Colonic mucosa (tissue), 4 donors: ENCODE data around the gene LLGL1. TPM values are rescaled to one million over a fixed set of nuclear protein-coding genes. Genes with fewer than 3 reads are reported as not detected.

Source experiments
- DNase-seq: peaks from one replicate; pipeline ENCODE4 v3.0.0-alpha.2; 2020
- H3K27ac ChIP-seq: fragments of 200-600 bp; one replicate; pipeline ENCODE4 v1.8.0; 2021
- H3K27me3 ChIP-seq: fragments of 200-600 bp; one replicate; pipeline ENCODE4 v1.8.0; 2021
- H3K36me3 ChIP-seq: fragments of 200-600 bp; one replicate; pipeline ENCODE4 v1.8.0; 2021
- H3K4me1 ChIP-seq: fragments of 200-600 bp; one replicate; pipeline ENCODE4 v1.8.0; 2021; ENCODE audit warnings: mild to moderate bottlenecking
- H3K4me3 ChIP-seq: fragments of 200-600 bp; one replicate; pipeline ENCODE4 v1.8.0; 2021
- H3K9ac ChIP-seq, 2 donors: one replicate each; pipeline ENCODE4 v1.7.0; 2013; ENCODE audit warnings: control low read depth in 2 of 2, low read depth in 2 of 2, low read length in 2 of 2
- H3K9me3 ChIP-seq: fragments of 200-600 bp; one replicate; pipeline ENCODE4 v1.8.0; 2021
- intact Hi-C: fragments of 100-400 bp; cut with DNase I; formaldehyde crosslinking; loops from one replicate; pipeline ENCODE4 v1.14.1; 2022
- total RNA-seq, 2 donors: library from RNA; stranded (reverse); fragmentation: NEBNext Ultra II Directional in 1 of 2; extraction: Animal tissue kit (Norgen Biotek cat#: 25700) in 1 of 2; gene quantifications; one replicate each; pipeline ENCODE4 v1.2.1, GENCODE V29; 2021
- TF ChIP-seq, protein P1 (sequence below): fragments of 200-600 bp; IDR thresholded peaks from one replicate; pipeline ENCODE4 v1.8.0; 2022; ENCODE audit warnings: antibody characterized with exemption, mild to moderate bottlenecking
- donor health status: healthy.
- donor health status: DM: no; HTN: no; CAD: no.
- donor health status: DM: no; HTN: no; CAD: no.

The LLGL1 gene
- total RNA-seq, 2 donors from 2014 or later = 7.8 to 13.1 TPM

DNA sequence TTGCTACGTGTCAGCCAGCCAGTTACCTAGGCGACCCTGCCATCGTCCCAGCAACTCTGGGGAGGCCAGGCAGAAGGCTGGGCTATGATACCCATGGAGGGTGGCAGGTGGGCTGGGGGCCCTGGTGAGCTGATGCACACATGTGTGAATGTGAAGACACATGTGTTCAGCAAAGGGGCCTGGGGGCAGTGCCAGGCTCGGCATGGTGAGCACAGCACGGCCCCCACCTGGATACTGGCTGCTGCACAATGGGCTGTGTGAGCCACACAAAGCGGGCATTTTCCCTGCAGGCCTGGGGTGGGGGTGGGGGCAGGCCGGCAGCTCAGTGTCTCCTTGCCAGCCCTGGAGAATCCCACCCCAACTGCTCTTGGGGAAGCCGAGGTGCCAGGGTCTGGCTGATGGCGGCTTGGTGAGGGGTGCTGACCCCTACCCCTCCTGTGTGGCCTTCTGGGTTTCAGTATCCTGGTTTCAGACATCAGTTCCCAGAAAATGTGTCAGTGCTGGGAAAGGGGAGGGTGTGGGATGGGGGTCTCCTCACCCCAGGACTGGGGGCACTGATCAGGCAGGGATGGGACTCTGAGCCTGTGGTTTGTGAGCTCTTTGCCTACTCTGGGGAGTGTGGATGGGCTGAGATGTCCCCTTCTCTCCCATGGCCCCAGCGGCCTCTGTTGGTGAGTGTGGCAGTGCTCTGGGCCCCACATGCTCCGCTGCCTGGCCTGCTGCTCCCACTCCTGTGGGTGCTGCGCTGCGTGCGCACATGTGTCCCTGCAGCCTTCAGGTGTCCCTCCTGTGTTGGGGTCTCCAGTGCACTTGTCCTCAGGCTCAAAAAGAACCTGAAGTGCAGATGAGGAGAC is 5.1 kb downstream of the LLGL1 start:
- no peak overlapping the region for H3K27ac ChIP-seq
- H3K9me3 ChIP-seq = no peaks in the 10 kb centered on the region
- intact Hi-C loops = no loop called here
- no peaks in the 10 kb centered on the region for H3K27me3 ChIP-seq
- no peak for DNase-seq
- no peak overlapping the region for H3K4me3 ChIP-seq
- TF ChIP-seq, protein P1, sequence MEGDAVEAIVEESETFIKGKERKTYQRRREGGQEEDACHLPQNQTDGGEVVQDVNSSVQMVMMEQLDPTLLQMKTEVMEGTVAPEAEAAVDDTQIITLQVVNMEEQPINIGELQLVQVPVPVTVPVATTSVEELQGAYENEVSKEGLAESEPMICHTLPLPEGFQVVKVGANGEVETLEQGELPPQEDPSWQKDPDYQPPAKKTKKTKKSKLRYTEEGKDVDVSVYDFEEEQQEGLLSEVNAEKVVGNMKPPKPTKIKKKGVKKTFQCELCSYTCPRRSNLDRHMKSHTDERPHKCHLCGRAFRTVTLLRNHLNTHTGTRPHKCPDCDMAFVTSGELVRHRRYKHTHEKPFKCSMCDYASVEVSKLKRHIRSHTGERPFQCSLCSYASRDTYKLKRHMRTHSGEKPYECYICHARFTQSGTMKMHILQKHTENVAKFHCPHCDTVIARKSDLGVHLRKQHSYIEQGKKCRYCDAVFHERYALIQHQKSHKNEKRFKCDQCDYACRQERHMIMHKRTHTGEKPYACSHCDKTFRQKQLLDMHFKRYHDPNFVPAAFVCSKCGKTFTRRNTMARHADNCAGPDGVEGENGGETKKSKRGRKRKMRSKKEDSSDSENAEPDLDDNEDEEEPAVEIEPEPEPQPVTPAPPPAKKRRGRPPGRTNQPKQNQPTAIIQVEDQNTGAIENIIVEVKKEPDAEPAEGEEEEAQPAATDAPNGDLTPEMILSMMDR = no peak
- peaks cover 3% of the 10 kb centered on the region for H3K4me1 ChIP-seq
- no peak overlapping the region for H3K9ac ChIP-seq
- H3K36me3 ChIP-seq = no peaks in the 10 kb centered on the region

DNA sequence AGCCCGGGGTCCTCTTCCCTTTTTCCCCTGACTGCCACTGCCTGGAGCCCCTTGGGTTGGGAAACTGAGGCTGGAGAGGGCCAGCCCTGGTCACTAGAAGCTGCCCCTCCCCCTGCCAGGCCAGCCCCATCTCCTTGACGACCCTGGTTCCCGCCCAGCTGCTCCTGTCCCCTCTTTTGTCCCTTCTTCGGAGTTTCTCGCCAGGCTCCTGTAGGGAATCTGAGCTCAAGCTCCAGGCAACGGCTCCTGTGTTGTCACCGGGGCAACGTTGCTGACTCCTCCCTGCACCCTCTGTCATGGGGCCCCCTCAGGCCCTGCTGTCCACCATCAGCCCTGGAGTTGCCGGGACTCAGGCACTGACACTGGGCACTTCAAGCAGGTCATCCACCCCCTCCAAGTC is 5.7 kb downstream of the LLGL1 start:
- Histone ChIP-seq H3K27me3 (no peaks in the 10 kb centered on the region), H3K27ac (no peak overlapping the region), H3K4me3 (no peak overlapping the region), H3K36me3 (no peaks in the 10 kb centered on the region), H3K4me1 (peaks cover 3% of the 10 kb centered on the region), H3K9me3 (no peaks in the 10 kb centered on the region), H3K9ac (no peak overlapping the region)
- DNase-seq = no peak
- TF ChIP-seq, protein P1 = no peak
- intact Hi-C loops = no loop called here

DNA sequence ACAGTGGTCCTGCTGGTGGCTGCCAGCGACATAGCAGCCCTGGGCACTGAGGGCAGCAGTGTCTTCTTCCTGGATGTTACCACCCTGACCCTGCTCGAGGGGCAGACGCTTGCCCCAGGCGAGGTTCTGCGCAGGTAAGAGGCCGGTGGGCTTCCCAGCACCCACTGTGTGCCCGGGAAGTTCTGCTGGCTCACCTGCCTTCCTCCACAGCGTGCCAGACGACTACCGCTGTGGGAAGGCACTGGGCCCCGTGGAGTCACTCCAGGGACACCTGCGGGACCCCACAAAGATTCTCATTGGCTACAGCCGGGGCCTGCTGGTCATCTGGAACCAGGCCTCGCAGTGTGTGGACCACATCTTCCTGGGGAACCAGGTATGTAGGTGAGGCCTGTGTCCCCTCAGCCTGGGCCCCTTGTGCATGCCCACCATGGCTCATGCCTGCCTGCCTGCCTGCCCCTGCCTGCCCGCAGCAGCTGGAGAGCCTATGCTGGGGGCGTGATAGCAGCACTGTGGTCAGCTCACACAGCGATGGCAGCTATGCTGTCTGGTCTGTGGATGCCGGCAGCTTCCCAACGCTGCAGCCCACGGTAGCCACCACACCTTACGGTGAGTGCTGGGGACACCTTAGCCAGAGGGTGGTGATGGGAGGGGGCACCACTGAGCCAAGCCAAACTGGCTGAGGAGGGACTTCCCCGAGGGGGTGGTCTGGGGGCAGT is 8.5 kb downstream of the LLGL1 start:
- H3K4me1 ChIP-seq = no peaks in the 10 kb centered on the region
- TF ChIP-seq, protein P1 = no peak
- no peaks in the 10 kb centered on the region for H3K9me3 ChIP-seq
- no peaks in the 10 kb centered on the region for H3K36me3 ChIP-seq
- H3K27me3 ChIP-seq = no peaks in the 10 kb centered on the region
- no peak overlapping the region for H3K27ac ChIP-seq
- intact Hi-C loops = no loop called here
- no peak overlapping the region for H3K4me3 ChIP-seq
- DNase-seq = no peak
- H3K9ac ChIP-seq = no peak overlapping the region

DNA sequence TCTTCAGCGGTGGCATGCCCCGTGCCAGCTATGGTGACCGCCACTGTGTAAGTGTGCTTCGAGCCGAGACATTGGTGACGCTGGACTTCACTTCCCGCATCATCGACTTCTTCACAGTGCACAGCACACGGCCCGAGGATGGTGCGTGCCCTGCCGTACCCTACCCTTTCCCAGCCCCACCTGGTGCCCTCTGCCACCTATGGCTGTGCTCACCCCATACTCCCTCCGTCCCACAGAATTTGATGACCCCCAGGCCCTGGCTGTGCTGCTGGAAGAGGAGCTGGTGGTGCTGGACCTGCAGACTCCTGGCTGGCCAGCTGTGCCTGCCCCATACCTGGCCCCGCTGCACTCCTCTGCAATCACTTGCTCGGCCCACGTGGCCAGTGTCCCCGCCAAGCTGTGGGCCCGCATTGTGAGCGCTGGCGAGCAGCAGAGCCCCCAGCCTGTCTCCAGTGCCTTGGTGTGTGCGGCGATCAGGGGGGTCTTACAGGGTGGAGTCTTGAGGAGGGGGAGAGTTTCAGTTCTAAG is 9.5 kb downstream of the LLGL1 start:
- no peaks in the 10 kb centered on the region for H3K27me3 ChIP-seq
- intact Hi-C loops = no loop called here
- no peak for DNase-seq
- no peak overlapping the region for H3K27ac ChIP-seq
- H3K9me3 ChIP-seq = no peaks in the 10 kb centered on the region
- no peaks in the 10 kb centered on the region for H3K36me3 ChIP-seq
- no peaks in the 10 kb centered on the region for H3K4me1 ChIP-seq
- TF ChIP-seq, protein P1 = no peak
- H3K4me3 ChIP-seq = no peak overlapping the region
- H3K9ac ChIP-seq = no peak overlapping the region

DNA sequence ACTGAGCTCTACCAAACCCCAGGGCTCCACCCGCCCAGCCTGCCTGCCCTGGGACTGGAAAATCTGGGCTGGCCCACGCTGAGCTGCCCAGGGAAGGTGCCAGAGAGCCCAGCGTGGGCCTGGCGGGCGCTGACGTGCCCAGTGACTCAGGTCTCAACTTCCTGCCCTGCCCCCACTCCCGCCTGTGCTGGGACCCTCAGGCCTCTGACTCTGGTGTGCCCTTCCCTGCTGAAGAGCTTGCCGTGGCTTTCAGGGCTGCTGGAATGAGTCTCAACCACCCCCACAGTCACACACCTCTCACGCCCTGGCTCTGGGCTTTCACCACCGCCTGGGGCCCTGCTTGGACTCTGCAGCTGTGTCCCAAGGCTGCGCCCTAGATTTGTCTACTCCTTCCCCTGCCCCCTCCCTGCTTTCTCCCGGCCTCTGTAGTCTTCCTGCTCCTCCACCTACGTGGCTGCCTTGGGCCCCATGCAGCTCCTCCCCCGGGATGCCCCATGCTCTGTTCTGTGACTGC is 10.4 kb downstream of the LLGL1 start:
- no peak overlapping the region for H3K9ac ChIP-seq
- DNase-seq = no peak

More for the DNA sequence above, 10.4 kb downstream of the LLGL1 start:
- TF ChIP-seq, protein P1 = no peak
- Histone ChIP-seq H3K36me3 (no peaks in the 10 kb centered on the region), H3K4me1 (no peaks in the 10 kb centered on the region), H3K9me3 (no peaks in the 10 kb centered on the region), H3K27me3 (no peaks in the 10 kb centered on the region), H3K4me3 (no peak overlapping the region), H3K27ac (no peak overlapping the region)
- intact Hi-C loops = no loop called here
